Measurements from ENCODE around the gene PRSS27.

The PRSS27 gene

GRCh38 chr16:2663553-2664546 lies 56.2 kb downstream of the PRSS27 start:
- Histone ChIP-seq H3K27me3 (replicated peaks; ENCODE audit: control insufficient read depth, insufficient read depth, low read length, poor library complexity, severe bottlenecking) (no peaks in the 10 kb centered on the region), H3K4me3 (ENCODE audit: insufficient read depth, low read depth, low read length, poor library complexity, severe bottlenecking) (no peak overlapping the region), H3K27ac (ENCODE audit: insufficient read depth, low read length, poor library complexity, severe bottlenecking) (peak overlapping the region; percentile 61), H3K9me3 (ENCODE audit: control insufficient read depth, low read length) (no peaks in the 10 kb centered on the region), H3K4me1 (ENCODE audit: control insufficient read depth, insufficient read depth, low read length, poor library complexity, severe bottlenecking) (peaks cover 11% of the 10 kb centered on the region), H3K36me3 (ENCODE audit: control insufficient read depth, insufficient read depth, low read length) (peaks cover 4% of the 10 kb centered on the region)
- no peak for DNase-seq

Data from effector memory CD4-positive, alpha-beta T cell (primary cell).